Right renal pelvis (tissue), 4 donors: ENCODE data around the gene CBFB. TPM values are rescaled to one million over a fixed set of nuclear protein-coding genes. Genes with fewer than 3 reads are reported as not detected.
"Not testable (repeated sequence)": the region's sequence is repeated elsewhere in the genome, so short reads cannot be mapped to it uniquely, and the experiment has no call there.

Source experiments
- DNase-seq, 4 donors: peaks; one replicate each; pipeline ENCODE4 v3.0.0-alpha.2; 2013; ENCODE audit warnings: low read depth in 4 of 4, low spot score in 3 of 4, missing footprints in 1 of 4
- polyA plus RNA-seq, 4 donors: library from polyadenylated mRNA; unstranded; fragments of 120-200 nt; gene quantifications; one replicate each; pipeline ENCODE4 v1.2.1, GENCODE V29; 2013; ENCODE audit not compliant: insufficient read length in 4 of 4

The CBFB gene
- polyA plus RNA-seq, 4 donors: 62.5 to 74.1 (median 66.5) TPM

DNA sequence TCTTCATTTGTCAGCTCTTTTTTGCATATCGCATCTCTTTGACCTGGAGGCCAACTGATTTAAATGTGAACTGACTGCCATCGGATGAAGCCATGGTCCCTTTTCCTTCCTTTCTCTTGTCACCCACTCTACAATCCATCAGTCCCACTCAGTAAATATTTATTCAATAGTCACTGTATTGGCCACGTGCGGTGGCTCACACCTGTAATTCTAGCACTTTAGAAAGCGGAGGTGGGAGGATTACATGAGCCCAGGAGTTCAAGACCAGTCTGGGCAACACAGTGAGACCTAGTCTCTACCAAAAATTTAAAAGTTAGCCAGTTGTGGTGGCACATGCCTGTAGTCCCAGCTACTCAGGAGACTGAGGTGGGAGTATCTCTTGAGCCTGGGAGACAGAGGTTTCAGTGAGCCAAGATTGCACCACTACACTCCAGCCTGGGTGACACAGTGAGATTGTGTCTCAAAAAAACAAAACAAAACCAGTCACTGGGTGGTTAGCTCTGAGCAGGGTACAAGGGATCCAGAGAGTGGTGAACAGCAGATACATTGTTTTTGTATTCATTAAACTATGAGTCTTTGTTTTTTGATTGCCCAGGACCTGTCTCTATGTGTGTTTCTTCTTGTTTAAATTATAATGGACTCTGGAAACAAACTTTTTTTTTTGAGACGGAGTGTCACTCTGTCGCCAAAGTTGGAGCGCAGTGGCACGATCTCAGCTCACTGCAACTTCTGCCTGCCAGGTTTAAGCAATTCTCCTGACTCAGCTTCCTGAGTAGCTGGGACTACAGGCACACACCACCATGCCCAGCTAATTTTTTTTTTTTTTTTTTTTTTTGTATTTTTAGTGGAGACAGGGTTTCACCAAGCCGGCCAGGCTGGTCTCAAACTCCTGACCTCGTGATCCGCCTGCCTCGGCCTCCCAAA, 87.7 kb downstream of the CBFB start:
- DNase-seq: no peak

- DNase-seq: no peak
Observed at GRCh38 chr16:67117716-67118115, 88.8 kb downstream of the CBFB start.

GRCh38 chr16:67120025-67120424, 91.1 kb downstream of the CBFB start:
- DNase-seq: no peak

DNA sequence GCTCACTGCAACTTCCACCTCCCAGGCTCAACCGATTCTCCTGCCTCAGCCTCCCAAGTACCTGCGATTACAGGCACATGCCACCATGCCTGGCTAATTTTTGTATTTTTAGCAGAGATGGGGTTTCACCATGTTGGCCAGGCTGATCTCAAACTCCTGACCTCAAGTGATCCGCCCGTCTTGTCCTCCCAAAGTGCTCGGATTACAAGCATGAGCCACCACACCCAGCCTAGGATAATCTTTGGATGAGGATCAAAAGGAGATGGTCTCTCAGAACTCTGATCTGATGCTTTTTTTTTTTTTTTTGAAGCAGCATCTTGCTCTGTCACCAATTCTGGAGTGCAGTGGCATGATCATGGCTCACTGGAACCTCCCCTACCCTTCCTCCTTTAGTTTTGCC, 93.8 kb downstream of the CBFB start:
- not testable (repeated sequence) for DNase-seq

GRCh38 chr16:67128417-67128816, 99.5 kb downstream of the CBFB start:
- DNase-seq: no peak

DNA sequence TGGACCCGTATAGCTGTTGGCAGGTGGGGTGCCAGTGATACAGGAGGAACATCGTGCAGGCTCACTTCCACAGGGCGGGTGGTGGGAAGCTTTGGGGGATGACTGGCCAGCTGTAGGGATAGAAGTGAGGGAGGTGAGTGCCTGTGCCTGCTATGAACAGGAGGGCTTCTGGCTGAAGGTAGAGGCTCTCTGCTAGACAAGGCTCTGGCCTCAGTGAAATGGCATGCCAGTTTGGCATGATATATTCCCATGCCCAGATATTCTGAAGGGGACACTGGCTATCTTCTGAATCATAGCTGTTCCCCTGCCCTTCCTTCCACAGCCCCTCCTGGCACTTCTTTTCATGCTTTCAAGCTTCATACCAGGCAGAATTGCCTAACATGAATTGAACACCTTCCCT, 99.9 kb downstream of the CBFB start:
- no peak for DNase-seq

DNA sequence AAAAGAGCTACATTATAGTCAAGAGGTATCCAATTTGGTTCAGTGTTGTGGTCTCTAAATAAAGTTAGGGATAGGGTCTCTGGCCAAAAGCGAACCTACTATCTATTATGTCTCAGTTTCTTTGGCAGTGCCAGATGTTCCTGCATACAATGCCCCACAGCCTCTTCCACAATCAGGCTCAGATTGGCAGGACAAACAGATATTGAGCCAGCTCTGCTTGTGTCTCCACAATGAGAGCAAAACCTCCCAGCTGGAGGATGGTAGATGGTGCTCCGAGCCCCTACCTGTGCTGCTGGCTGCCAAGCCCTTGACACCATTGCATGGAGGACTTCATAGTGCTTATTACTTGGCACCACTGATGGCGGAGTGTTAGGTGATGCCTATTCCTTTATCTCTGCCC, 100.5 kb downstream of the CBFB start:
- no peak for DNase-seq

- DNase-seq: no peak
Observed at GRCh38 chr16:67137605-67138004, 108.7 kb downstream of the CBFB start.

- DNase-seq: no peak
Observed at GRCh38 chr16:67141391-67141790, 112.4 kb downstream of the CBFB start.

DNA sequence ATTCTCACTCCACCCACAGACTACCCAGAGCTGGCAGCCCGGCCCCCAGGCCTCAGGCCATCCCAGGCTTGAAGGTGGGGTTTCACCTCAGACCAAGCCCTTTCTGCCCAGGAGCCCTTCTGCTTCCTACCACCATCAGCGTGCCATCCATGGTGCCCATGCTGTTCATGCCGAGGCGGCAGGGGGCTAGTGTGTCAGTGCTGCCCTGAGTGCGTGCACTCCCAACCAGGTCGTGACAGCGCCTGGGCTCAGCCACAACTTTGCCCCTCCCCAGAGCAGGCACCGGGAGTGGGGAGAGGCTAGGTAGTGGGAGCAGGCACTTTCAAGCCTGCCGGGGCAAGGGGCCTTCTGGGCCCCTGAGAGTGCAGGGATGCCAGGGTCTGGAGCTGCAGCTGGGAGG, 113.4 kb downstream of the CBFB start:
- DNase-seq: no peak

GRCh38 chr16:67144943-67145342, 116.0 kb downstream of the CBFB start:
- DNase-seq: no peak

DNA sequence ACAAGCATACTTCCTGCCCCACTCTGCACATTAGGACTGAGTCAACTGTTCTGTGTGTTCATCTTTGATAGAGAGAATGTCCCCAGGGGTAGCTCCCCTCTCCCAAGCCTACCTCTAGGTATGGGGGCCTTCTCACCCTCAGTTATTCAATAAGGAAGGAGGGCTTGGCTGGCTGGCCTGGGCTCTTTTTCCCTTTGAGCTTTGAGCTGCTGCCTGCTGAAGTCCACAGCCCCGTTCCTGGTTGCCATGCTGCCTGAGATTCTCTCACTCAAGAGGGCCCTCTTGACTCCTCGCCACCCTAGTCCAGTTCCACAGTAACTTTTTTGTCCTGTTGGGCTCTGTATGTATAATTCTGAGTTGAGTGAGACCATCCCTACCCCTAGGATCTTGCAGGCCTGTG, 116.8 kb downstream of the CBFB start:
- no peak for DNase-seq

- DNase-seq: no peak
Observed at GRCh38 chr16:67146523-67147357, 117.8 kb downstream of the CBFB start.

DNA sequence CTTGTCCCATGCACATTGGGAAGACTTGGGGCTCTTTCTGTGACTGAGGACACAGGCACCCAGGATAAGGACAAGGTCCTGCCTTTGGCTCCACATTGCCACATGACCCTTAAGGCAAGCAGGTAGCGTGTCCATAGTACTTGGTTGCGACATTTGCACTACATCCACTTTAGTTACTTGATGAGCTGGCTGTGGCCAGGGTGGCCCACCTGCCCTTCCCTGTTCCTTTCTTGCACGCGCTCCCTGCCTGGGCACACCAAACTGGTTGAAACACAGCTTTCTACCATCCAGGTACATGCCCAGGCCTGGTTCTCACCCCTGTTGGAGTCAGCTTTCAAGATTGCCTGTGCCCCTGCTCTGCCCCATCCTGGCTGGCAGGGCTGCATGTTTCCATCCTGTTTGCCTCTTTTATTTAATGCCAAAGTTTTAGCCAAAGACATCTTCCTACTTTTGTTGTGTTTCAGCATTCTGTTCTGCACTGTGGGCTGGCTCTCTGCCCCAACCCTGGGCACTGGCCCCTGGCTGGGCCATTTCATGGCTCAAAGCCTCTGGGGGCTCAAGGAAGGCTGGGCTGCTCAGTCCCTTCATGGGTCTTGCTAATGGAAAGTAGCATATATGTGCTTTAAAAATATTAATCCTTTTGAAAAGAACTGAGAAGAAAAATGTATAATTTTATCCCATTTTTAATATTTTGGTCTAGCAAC, 118.6 kb downstream of the CBFB start:
- DNase-seq: no peak

- DNase-seq: no peak
Observed at GRCh38 chr16:67148221-67148620, 119.3 kb downstream of the CBFB start.

GRCh38 chr16:67148656-67149275, 119.8 kb downstream of the CBFB start:
- no peak for DNase-seq

- no peak for DNase-seq
Observed at GRCh38 chr16:67149276-67150046, 120.5 kb downstream of the CBFB start.

- no peak for DNase-seq
Observed at GRCh38 chr16:67150047-67150832, 121.3 kb downstream of the CBFB start.
